ENCODE data around the gene ZPBP2.
"Not testable (repeated sequence)": the region's sequence is repeated elsewhere in the genome, so short reads cannot be mapped to it uniquely, and the experiment has no call there.

The ZPBP2 gene

GRCh38 chr17:39867880-39868553 lies at the start of gene ZPBP2:
Gene ZPBP2 (plus strand): TSS chr17:39868202. CDS start chr17:39868355, 153 bp downstream.
- DNase-seq = no peak

- DNase-seq = no peak
Measured at GRCh38 chr17:39818358-39819000, 49.5 kb upstream of the ZPBP2 start.

GRCh38 chr17:39820541-39820940 lies 47.5 kb upstream of the ZPBP2 start:
- DNase-seq = no peak

GRCh38 chr17:39820987-39821386 lies 47.0 kb upstream of the ZPBP2 start:
- DNase-seq = no peak

- DNase-seq = no peak
Measured at GRCh38 chr17:39822051-39822451, 46.0 kb upstream of the ZPBP2 start.

- DNase-seq = no peak
Measured at GRCh38 chr17:39823407-39824054, 44.5 kb upstream of the ZPBP2 start.

GRCh38 chr17:39826334-39826733 lies 41.7 kb upstream of the ZPBP2 start:
- DNase-seq = no peak

- DNase-seq = no peak
Measured at GRCh38 chr17:39828443-39828842, 39.6 kb upstream of the ZPBP2 start.

GRCh38 chr17:39831588-39831987 lies 36.4 kb upstream of the ZPBP2 start:
- DNase-seq = no peak

GRCh38 chr17:39834017-39834416 lies 34.0 kb upstream of the ZPBP2 start:
- no peak for DNase-seq

- DNase-seq = no peak
Measured at GRCh38 chr17:39835038-39835786, 32.8 kb upstream of the ZPBP2 start.

- no peak for DNase-seq
Measured at GRCh38 chr17:39836117-39836516, 31.9 kb upstream of the ZPBP2 start.

- no peak for DNase-seq
Measured at GRCh38 chr17:39838057-39838456, 29.9 kb upstream of the ZPBP2 start.

- DNase-seq = no peak
Measured at GRCh38 chr17:39838784-39839183, 29.2 kb upstream of the ZPBP2 start.

GRCh38 chr17:39841134-39841683 lies 26.8 kb upstream of the ZPBP2 start:
- DNase-seq = no peak

- DNase-seq = peak; percentile 38
Measured at GRCh38 chr17:39845052-39845846, 22.8 kb upstream of the ZPBP2 start.

- no peak for DNase-seq
Measured at GRCh38 chr17:39846205-39846604, 21.8 kb upstream of the ZPBP2 start.

GRCh38 chr17:39848600-39848999 lies 19.4 kb upstream of the ZPBP2 start:
- no peak for DNase-seq

GRCh38 chr17:39850186-39850585 lies 17.8 kb upstream of the ZPBP2 start:
- not testable (repeated sequence) for DNase-seq

GRCh38 chr17:39852239-39852638 lies 15.8 kb upstream of the ZPBP2 start:
- no peak for DNase-seq

- no peak for DNase-seq
Measured at GRCh38 chr17:39854909-39855308, 13.1 kb upstream of the ZPBP2 start.
